NCI-H345 treated with DMSO at 0.1 percent for 48 hours (cell line): Measurements from ENCODE around the gene ADARB1.

ENCODE experiments used
- DNase-seq: peaks from one replicate; lab custom pipeline; 2025; ENCODE audit not compliant: unreplicated experiment; lab: John Stamatoyannopoulos, UW

Gene ADARB1

DNA sequence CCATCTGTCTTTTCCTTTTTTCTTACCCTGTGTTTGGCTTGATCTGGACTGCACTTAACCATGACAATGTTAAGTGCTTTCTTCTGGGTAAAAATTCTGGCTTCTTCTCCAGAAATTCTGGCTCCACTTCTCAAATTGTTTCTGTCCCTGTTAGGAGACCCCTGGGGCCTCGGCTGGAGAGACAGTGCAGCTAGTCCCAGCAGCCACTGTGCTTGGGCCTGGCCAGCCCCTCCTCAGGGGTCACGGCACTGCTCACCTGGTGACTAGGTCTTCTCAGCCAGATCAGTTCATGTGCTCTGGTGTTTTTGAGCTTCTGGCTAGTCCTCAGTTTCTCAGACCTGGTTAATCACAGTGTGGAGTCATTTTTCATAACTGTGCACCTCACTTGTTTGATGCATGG, 72.4 kb downstream of the ADARB1 start:
- DNase-seq, result no peak

- DNase-seq, result no peak
Measured at GRCh38 chr21:45147473-45148315, 73.3 kb downstream of the ADARB1 start.

- DNase-seq, result no peak
Measured at GRCh38 chr21:45148316-45148990, 74.1 kb downstream of the ADARB1 start.

DNA sequence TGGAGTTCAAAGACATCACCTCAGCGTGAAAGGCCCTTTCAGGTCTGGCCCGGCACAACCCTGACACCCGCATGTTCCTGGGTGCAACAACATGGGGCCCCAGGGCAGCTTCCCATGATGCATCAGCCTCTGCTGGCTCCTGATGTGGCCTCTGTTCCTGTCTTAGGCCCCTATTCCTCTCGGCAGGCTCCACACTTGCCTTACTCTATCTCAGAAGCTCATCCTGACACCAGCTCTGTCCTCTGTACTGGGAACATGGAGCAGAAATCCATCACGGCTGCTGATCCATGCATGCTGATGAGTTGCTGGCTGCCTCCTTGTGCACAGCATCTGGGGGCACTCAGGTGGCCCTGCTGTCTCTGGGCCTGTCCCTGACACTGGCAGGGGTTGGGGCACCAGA, 74.6 kb downstream of the ADARB1 start:
- DNase-seq, result no peak

GRCh38 chr21:45150638-45151131, 76.3 kb downstream of the ADARB1 start:
- DNase-seq, result no peak

DNA sequence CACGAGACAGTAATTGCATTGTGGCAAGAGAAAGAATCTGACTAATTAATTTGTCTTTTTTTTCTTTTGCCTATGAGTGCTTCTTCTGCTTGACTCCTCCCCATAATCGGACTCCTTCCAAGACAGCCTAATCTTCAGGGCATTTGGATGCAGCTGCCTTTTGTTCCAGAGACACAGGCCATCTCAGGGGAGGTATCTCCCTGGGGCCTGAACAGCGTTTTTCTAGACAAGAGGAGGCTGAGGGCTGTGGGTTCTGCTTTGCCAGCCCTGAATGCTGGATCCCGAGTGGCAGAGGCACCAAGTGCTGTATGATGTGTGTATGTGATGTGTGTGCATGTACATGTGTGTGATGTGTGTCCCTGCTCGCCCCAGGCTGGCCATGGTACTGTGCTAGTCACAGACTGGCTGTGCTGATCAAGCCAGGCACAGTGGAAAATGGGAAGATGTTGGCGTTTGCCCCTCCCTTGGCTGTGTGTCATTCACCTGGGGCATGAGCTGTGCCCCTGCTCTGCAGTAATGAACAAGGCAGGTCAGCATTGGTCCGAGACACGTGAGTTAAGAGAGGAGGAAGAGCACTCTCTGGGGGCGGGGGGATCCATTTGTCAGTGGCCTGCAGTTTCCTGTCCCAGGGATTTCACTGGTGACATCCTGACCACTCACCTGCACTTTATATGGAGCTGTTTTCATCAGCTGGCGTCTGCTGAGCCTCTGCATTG, 77.2 kb downstream of the ADARB1 start:
- no peak for DNase-seq

DNA sequence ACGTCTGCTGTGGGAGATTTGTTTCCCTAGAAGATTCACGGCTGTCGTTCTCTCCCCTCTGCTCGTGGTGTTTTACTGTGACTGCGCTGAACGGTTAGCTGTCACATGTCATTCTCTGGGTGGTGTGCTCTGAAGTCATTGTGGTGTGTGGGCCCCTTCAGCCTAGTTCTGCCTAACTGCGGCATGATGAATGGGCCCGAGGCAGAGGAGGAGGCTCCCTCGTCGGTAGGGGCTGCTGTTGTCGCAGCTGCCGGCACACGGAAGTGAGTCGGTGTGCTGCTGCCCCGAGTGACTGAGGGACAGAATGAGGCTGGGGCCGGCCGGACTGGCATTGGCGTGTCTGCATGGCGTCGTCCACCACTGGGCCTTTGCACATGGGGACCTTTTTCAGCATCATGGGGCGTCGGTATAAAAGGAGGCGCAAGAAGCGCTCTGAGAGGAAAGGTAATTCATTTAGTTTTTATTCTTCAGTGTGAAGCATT, 77.9 kb downstream of the ADARB1 start:
- DNase-seq, result no peak

- DNase-seq, result no peak
Measured at GRCh38 chr21:45153358-45154318, 79.3 kb downstream of the ADARB1 start.

DNA sequence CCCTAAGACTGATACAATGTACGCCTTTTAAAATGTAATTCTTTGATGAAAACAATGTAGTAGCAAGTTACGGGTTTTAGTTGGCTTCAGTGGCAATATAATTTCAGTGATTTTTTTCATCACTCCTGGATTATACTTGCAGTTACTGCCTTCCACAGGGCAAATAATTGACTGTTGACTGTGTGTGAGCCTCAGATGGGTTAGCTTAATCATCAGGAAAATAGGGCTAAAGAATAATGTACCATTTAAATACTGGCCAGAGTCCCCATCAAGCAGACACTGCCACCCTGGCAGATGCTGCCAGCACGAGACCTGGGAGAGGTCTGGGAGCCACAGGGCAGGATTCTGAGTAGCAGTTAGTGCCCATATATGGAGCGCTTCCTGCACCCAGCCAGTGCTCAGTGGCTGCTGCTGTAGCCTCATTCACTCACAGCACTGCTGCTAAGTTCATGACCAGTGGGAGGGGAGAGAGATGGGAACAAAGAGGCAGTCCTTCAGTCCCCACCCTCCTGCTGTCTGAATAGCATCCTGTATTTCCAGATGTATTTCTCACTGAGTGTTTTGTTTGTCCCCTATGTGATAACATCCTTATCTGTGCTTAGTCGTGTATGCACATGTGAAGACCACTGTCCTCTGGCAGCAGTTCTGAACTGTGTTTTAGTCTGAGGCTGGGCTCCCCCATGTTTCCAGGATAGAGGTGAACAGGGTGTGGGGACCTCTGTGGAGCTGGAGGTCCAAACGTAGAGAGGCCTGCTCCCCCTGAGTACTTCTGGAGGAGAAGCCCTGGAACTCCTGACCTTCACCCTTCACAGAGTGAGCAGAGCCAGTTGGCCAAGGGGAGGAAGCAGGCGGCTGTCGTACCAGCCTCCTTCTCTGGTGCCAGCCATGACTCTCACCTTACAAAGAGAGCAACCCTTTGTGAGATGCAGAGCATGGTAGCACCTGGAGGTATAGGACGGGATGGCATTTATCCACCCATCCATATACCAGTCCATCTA, 80.4 kb downstream of the ADARB1 start:
- no peak for DNase-seq

GRCh38 chr21:45155910-45156309, 81.5 kb downstream of the ADARB1 start:
- DNase-seq, result no peak

GRCh38 chr21:45156459-45156858, 82.1 kb downstream of the ADARB1 start:
- DNase-seq, result no peak

DNA sequence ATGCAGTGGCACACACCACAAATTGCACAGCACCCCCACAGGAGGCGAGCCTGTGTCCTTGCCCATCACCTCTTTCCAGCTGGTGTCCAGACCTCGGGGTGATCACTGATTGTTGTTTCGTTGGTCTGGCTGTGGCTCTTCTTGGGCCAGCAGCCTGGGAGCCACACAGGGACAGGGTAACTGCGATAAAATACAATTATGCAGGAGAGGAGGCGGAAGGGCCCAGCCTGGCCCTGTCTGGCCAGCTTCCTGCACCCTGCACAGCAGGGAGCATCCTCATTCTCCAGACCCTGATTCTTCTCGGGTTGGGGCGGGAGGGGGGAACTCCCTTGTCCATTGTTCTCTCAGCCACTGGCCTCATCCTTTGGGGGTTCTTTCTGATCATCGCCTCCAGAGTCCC, 83.6 kb downstream of the ADARB1 start:
- DNase-seq, result no peak

DNA sequence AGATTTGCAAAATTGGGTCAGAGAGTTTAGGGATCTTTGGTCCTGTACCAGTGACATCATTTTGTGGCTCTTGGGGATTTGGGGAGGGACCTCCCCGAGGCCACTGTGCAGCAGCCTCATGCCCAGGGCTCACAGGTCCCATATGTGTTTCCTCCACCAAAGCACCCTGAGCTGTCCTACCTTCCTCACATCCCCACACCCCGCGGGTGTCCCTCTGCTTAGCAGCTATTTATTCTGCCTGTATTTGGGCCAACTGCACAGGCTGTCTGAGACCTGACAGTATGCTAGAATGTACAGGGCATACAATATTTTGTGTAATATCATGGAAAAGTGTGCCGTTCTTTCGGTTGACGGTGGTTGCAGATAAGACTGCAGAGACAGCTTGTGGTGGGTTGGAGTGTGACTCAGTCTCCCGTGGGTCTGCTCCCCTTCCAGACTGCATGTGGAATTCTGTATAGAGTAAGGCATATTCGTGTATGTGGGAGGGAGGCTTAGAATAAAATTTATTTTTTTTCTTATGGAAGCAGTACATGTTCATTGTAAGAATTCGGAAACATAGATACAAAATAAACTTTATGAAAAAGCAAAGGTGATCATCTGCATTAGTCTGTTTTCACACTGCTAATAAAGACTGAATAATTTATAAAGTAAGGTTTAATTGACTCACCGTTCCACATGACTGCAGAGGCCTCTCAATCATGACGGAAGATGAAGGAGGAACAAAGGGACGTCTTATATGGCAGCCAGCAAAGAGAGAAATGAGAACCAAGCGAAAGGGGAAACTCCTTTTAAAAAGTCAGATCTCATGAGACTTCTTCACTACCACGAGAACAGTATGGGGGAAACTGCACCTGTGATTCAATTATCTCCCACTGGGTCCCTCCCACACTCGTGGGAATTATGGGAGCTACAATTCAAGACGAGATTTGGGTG, 84.4 kb downstream of the ADARB1 start:
- DNase-seq, result no peak

DNA sequence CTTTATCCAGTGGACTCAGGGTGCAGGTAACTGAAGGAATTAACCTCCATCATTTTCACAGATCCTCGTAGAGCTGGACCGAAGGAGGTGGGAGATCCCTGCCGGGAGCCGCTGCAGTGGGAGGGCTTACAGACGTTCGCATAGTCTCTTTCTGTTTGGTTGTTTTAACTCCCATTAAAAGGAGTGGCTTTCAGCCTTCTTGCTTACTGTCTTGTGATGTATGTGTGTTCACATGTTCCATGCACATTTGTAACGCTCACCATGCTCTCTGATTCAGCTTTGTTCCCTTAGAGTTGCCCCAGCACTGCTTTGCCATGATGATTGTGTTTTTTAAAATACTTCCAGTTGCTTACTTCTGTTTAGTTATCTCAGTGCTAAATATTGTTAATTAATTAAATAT, 85.8 kb downstream of the ADARB1 start:
- DNase-seq, result no peak

GRCh38 chr21:45161038-45161945, 86.9 kb downstream of the ADARB1 start:
- no peak for DNase-seq

- DNase-seq, result no peak
Measured at GRCh38 chr21:45162115-45162514, 87.7 kb downstream of the ADARB1 start.

DNA sequence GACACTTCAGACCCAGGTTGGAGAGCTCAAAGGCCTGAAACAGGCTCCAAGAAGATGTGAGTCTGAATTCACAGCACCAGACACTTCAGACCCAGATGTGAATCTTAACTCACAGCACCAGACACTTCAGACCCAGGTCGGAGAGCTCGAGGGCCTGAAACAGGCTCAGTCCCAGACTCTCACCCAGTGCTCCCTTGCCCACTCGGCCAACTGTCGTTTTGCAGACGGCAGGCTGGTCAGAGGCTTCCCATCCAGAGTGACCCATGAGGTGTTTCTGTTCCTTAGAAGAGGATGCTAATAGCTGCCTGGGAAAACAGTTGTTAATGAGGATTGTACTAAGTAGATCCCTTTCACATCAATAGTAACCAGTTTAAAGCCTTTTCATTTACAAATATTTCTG, 88.4 kb downstream of the ADARB1 start:
- no peak for DNase-seq
